Endothelial cell (in vitro differentiated cells): ENCODE measurements around the gene MAPK8IP2. TPM values are rescaled to one million over a fixed set of nuclear protein-coding genes. Genes with fewer than 3 reads are reported as not detected.

Experiments used
- DNase-seq: peaks from one replicate; pipeline ENCODE4 v3.0.0; 2021; ENCODE audit warnings: low spot score
- H3K27ac Mint-ChIP-seq: one replicate; pipeline ENCODE4 v1.8.0; 2021; ENCODE audit warnings: mixed read lengths, inconsistent platforms; ENCODE audit not compliant: unreplicated experiment
- H3K27me3 Mint-ChIP-seq: one replicate; pipeline ENCODE4 v1.8.0; 2021; ENCODE audit warnings: mild to moderate bottlenecking, moderate library complexity, mixed read lengths, inconsistent platforms; ENCODE audit not compliant: unreplicated experiment
- H3K36me3 Mint-ChIP-seq: one replicate; pipeline ENCODE4 v1.8.0; 2021; ENCODE audit warnings: mild to moderate bottlenecking, low read depth, mixed read lengths, inconsistent platforms; ENCODE audit not compliant: unreplicated experiment
- H3K4me1 Mint-ChIP-seq: one replicate; pipeline ENCODE4 v1.8.0; 2021; ENCODE audit warnings: mild to moderate bottlenecking, mixed read lengths, inconsistent platforms; ENCODE audit not compliant: unreplicated experiment
- H3K4me3 Mint-ChIP-seq: one replicate; pipeline ENCODE4 v1.8.0; 2021; ENCODE audit warnings: mild to moderate bottlenecking, mixed read lengths, inconsistent platforms; ENCODE audit not compliant: unreplicated experiment
- H3K9me3 Mint-ChIP-seq: one replicate; pipeline ENCODE4 v1.8.0; 2021; ENCODE audit warnings: mixed read lengths, inconsistent platforms; ENCODE audit not compliant: unreplicated experiment
- total RNA-seq: library from RNA; stranded (reverse); fragmentation: NEBNext Ultra II Directional; extraction: Animal tissue kit (Norgen Biotek cat#: 25700); gene quantifications from one replicate; pipeline ENCODE4 v1.2.1, GENCODE V29; 2021; ENCODE audit not compliant: unreplicated experiment
- TF ChIP-seq, protein P1 (sequence below): fragments of 200-600 bp; sonication (generic); IDR thresholded peaks from one replicate; pipeline ENCODE4 v1.5.0; 2021; ENCODE audit warnings: antibody characterized with exemption; ENCODE audit not compliant: unreplicated experiment

Gene MAPK8IP2
- total RNA-seq, 1 donor from 2014 or later = 0.69 TPM

DNA sequence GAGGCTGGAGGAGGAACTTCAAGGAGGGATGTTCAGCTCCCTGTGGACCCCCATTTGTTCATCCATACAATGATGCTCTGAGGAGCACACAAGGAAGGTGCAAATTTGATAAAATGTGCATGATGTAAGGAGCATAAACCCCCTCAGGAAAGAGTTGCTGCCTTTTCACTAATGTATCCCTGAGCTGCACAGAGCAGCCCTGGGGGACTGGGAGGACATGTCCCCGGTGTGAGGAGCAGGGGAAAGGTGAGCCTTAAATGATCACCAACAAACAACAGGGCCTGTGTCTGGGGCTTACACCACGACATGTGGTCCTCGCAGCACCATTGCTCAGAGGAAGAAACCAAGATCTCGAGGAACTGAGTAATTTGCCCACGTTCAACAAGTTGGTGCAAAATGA lies 3.5 kb upstream of the MAPK8IP2 start:
- no peak for DNase-seq
- Mint-ChIP-seq H3K36me3 (peaks cover 7% of the 10 kb centered on the region), H3K4me1 (peaks cover 7% of the 10 kb centered on the region), H3K9me3 (no peaks in the 10 kb centered on the region), H3K4me3 (no peak overlapping the region), H3K27ac (no peak overlapping the region), H3K27me3 (peaks cover 13% of the 10 kb centered on the region)
- TF ChIP-seq, protein P1, sequence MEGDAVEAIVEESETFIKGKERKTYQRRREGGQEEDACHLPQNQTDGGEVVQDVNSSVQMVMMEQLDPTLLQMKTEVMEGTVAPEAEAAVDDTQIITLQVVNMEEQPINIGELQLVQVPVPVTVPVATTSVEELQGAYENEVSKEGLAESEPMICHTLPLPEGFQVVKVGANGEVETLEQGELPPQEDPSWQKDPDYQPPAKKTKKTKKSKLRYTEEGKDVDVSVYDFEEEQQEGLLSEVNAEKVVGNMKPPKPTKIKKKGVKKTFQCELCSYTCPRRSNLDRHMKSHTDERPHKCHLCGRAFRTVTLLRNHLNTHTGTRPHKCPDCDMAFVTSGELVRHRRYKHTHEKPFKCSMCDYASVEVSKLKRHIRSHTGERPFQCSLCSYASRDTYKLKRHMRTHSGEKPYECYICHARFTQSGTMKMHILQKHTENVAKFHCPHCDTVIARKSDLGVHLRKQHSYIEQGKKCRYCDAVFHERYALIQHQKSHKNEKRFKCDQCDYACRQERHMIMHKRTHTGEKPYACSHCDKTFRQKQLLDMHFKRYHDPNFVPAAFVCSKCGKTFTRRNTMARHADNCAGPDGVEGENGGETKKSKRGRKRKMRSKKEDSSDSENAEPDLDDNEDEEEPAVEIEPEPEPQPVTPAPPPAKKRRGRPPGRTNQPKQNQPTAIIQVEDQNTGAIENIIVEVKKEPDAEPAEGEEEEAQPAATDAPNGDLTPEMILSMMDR = no peak

- peaks cover 19% of the 10 kb centered on the region for H3K27me3 Mint-ChIP-seq
- H3K9me3 Mint-ChIP-seq = no peaks in the 10 kb centered on the region
- TF ChIP-seq, protein P1 = no peak
- H3K27ac Mint-ChIP-seq = peak overlapping the region; percentile 16
- peak; percentile 80 for DNase-seq
- H3K4me3 Mint-ChIP-seq = peak overlapping the region; percentile 77
- peaks cover 11% of the 10 kb centered on the region for H3K4me1 Mint-ChIP-seq
- peaks cover 7% of the 10 kb centered on the region for H3K36me3 Mint-ChIP-seq
These were observed 657 bp upstream of the MAPK8IP2 start for GRCh38 chr22:50599816-50600455.

DNA sequence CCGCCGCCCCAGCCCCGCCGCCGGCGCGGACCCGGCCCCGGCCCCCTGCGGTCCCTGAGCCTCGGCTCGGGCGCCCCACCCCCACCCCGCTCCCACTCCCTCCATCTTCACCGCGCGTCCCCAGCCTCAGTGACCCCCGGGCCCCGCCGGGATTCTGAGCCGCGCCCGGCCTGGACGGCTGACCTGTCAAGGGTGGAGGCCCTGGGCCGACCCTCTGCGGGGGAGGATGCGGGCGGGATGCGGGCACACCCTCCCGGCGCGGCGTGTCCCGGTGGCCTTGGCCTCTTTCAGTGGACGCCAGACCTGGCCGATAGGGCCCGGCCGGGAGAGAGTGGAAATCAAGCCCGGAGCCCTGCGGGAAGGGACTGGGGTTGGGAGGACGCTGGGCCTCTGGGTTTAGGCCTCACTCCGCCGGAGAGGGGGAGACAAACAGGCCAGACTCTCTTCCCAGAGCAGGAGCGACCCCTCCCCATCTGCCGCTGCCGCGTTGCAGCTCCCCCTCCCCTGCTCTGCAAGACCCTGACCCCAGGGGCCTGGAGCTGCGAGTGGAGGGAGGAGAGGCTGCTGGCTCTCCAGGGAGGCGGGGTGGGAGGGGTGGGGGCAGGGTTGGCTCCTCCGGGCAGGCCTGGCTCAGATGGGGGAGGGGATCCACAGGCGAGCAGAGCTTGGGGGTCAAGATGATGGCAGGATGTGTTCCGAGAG lies 525 bp downstream of the MAPK8IP2 start:
- TF ChIP-seq, protein P1 = no peak
- H3K4me1 Mint-ChIP-seq = peaks cover 11% of the 10 kb centered on the region
- H3K9me3 Mint-ChIP-seq = no peaks in the 10 kb centered on the region
- peaks cover 7% of the 10 kb centered on the region for H3K36me3 Mint-ChIP-seq
- no peak for DNase-seq
- no peak overlapping the region for H3K27ac Mint-ChIP-seq
- peaks cover 19% of the 10 kb centered on the region for H3K27me3 Mint-ChIP-seq
- H3K4me3 Mint-ChIP-seq = no peak overlapping the region

- H3K4me3 Mint-ChIP-seq = peak overlapping the region; percentile 62
- peaks cover 4% of the 10 kb centered on the region for H3K36me3 Mint-ChIP-seq
- DNase-seq = no peak
- peaks cover 11% of the 10 kb centered on the region for H3K4me1 Mint-ChIP-seq
- H3K27ac Mint-ChIP-seq = no peak overlapping the region
- H3K27me3 Mint-ChIP-seq = peaks cover 19% of the 10 kb centered on the region
- no peaks in the 10 kb centered on the region for H3K9me3 Mint-ChIP-seq
- TF ChIP-seq, protein P1 = no peak
These were observed 1.2 kb downstream of the MAPK8IP2 start for GRCh38 chr22:50601669-50602337.

- peak overlapping the region; percentile 17 for H3K4me3 Mint-ChIP-seq
- H3K4me1 Mint-ChIP-seq = peaks cover 11% of the 10 kb centered on the region
- H3K27me3 Mint-ChIP-seq = peaks cover 21% of the 10 kb centered on the region
- TF ChIP-seq, protein P1 = no peak
- DNase-seq = no peak
- H3K9me3 Mint-ChIP-seq = no peaks in the 10 kb centered on the region
- peaks cover 3% of the 10 kb centered on the region for H3K36me3 Mint-ChIP-seq
- no peak overlapping the region for H3K27ac Mint-ChIP-seq
These were observed 1.7 kb downstream of the MAPK8IP2 start for GRCh38 chr22:50602338-50602700.
